T-helper 1 cell treated with Interleukin-12 subunit alpha and Interleukin-12 subunit beta and Interleukin-4 antibody, amounts not matched to agents 30 ng/mL and 1 ng/mL, for 36 hours (primary cell): Measurements from ENCODE around the gene JUNB. TPM values are rescaled to one million over a fixed set of nuclear protein-coding genes. Genes with fewer than 3 reads are reported as not detected.

Source experiments
- intact Hi-C: fragments of 100-400 bp; cut with micrococcal nuclease; formaldehyde crosslinking; loops from one replicate; pipeline ENCODE4 v1.15.1; 2024
- total RNA-seq: library from RNA; stranded (reverse); gene quantifications from 2 replicates; pipeline ENCODE4 v1.2.3, GENCODE V29; 2022

Gene JUNB
- total RNA-seq, 1 donor from 2014 or later = 316 TPM

- intact Hi-C loops = loop anchor here (5.0 kb wide), 1 partner anchor 258 kb away; no protein-coding TSS in a partner anchor
These were observed 47.8 kb downstream of the JUNB start for GRCh38 chr19:12838886-12839756.

GRCh38 chr19:12840091-12841079 lies 49.1 kb downstream of the JUNB start:
- intact Hi-C loops = loop anchor here (1.0 kb wide), 1 partner anchor 65 kb away; the partner anchor contains the start of gene HOOK2

- intact Hi-C loops = no loop called here
These were observed 49.8 kb downstream of the JUNB start for GRCh38 chr19:12841094-12841493.

- intact Hi-C loops = no loop called here
These were observed 51.2 kb downstream of the JUNB start for GRCh38 chr19:12842511-12842910.

Other genes starting within 250 kb of the JUNB start
- 11.0 and 11.2 TPM in 2 replicates for gene ZNF564, start 240.0 kb upstream of the JUNB start, total RNA-seq
- 13.1 and 14.8 TPM in 2 replicates for gene ZNF490, start 180.7 kb upstream of the JUNB start, total RNA-seq
- gene ZNF791, start 180.6 kb upstream of the JUNB start, total RNA-seq = 31.4 and 34.3 TPM in 2 replicates
- gene MAN2B1, start 124.7 kb upstream of the JUNB start, total RNA-seq = 189 and 197 TPM in 2 replicates
- 19.2 and 20.1 TPM in 2 replicates for gene WDR83, start 124.7 kb upstream of the JUNB start, total RNA-seq
- gene DHPS, start 109.6 kb upstream of the JUNB start, total RNA-seq = 108 and 121 TPM in 2 replicates
- not detected in 2 replicates for gene GNG14, start 103.5 kb upstream of the JUNB start, total RNA-seq
- 5.0 and 6.1 TPM in 2 replicates for gene FBXW9, start 94.9 kb upstream of the JUNB start, total RNA-seq
- gene TNPO2, start 67.6 kb upstream of the JUNB start, total RNA-seq = 86.1 and 87.4 TPM in 2 replicates
- 180 and 185 TPM in 2 replicates for gene TRIR, start 56.8 kb upstream of the JUNB start, total RNA-seq
- gene GET3, start 54.0 kb upstream of the JUNB start, total RNA-seq = 66.7 and 69.3 TPM in 2 replicates
- gene BEST2, start 39.7 kb upstream of the JUNB start, total RNA-seq = 0.10 TPM in 1 of 2 replicates, not detected in the other
- 16.5 and 17.9 TPM in 2 replicates for gene HOOK2, start 15.9 kb upstream of the JUNB start, total RNA-seq
- 300 and 302 TPM in 2 replicates for gene PRDX2, start 10.3 kb downstream of the JUNB start, total RNA-seq
- 13.0 and 24.6 TPM in 2 replicates for gene THSD8, start 10.6 kb downstream of the JUNB start, total RNA-seq
- 24.3 and 30.5 TPM in 2 replicates for gene RNASEH2A, start 15.1 kb downstream of the JUNB start, total RNA-seq
- not detected in 2 replicates for gene RTBDN, start 43.1 kb downstream of the JUNB start, total RNA-seq
- 0.49 and 1.1 TPM in 2 replicates for gene MAST1, start 47.0 kb downstream of the JUNB start, total RNA-seq
- gene DNASE2, start 90.0 kb downstream of the JUNB start, total RNA-seq = 29.5 and 32.6 TPM in 2 replicates
- gene KLF1, start 95.7 kb downstream of the JUNB start, total RNA-seq = 0.22 and 0.41 TPM in 2 replicates
- gene GCDH, start 99.7 kb downstream of the JUNB start, total RNA-seq = 48.0 and 49.5 TPM in 2 replicates
- gene SYCE2, start 127.8 kb downstream of the JUNB start, total RNA-seq = 1.9 and 2.8 TPM in 2 replicates
- gene FARSA, start 142.2 kb downstream of the JUNB start, total RNA-seq = 108 and 117 TPM in 2 replicates
- 1,347 and 1,385 TPM in 2 replicates for gene CALR, start 147.1 kb downstream of the JUNB start, total RNA-seq
- gene RAD23A, start 154.4 kb downstream of the JUNB start, total RNA-seq = 113 and 115 TPM in 2 replicates
- gene GADD45GIP1, start 165.7 kb downstream of the JUNB start, total RNA-seq = 16.6 and 17.9 TPM in 2 replicates
- 0.10 TPM in 1 of 2 replicates, not detected in the other for gene DAND5, start 178.1 kb downstream of the JUNB start, total RNA-seq
- 0.96 and 1.1 TPM in 2 replicates for gene NFIX, start 204.0 kb downstream of the JUNB start, total RNA-seq